Measurements from ENCODE around the gene PKD2L1.

DNA sequence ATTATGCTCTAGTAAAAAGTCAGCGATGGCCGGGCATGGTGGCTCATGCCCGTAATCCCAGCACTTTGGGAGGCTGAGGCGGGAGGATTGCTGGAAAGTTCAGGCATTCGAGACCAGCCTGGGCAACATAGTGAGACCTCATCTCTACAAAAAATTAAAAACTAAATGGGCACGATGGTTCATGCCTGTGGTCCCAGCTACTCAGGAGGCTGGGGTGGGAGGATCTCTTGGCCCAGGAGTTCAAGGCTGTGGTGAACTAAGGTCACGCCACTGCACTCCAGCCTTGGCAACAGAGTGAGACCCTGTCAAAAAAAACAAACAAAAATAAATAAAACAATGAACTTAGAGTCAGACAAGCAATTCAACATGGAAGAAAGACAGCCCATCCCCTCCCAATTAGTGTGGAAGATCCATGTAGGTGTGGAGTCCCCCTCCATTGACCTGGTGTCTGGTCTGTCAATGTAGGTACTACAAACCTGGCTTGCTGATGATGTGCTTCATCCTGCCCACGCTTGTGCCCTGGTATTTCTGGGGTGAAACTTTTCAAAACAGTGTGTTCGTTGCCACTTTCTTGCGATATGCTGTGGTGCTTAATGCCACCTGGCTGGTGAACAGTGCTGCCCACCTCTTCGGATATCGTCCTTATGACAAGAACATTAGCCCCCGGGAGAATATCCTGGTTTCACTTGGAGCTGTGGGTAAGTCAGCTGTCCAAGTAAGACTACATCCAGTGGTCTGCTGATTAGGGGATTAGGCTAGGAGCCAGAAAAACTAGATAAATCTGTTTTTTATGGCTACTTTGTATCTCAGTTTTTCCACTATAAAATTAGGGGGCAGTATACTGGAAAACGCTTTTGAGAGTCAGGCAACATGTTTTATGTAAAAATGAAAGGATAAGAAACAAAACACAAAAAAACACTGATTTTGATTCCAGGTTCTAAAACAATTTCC is 26.3 kb upstream of the PKD2L1 start:
- TF ChIP-seq CTCF (IDR thresholded peaks at IDR 0.05) (no peak), EZH2 (IDR thresholded peaks at IDR 0.05; ENCODE audit: borderline replicate concordance, insufficient read depth, low read depth, low read length, poor library complexity, severe bottlenecking) (no peak)

Data from B cell (primary cell).